ENCODE results near the gene SHISA6.

The SHISA6 gene

GRCh38 chr17:11548398-11548797 lies 307.4 kb downstream of the SHISA6 start:
- DNase-seq, result no peak

- DNase-seq, result no peak
These were observed 309.4 kb downstream of the SHISA6 start for GRCh38 chr17:11550431-11550830.

GRCh38 chr17:11551442-11551841 lies 310.4 kb downstream of the SHISA6 start:
- DNase-seq, result no peak

- DNase-seq, result no peak
These were observed 312.1 kb downstream of the SHISA6 start for GRCh38 chr17:11553135-11553534.

- no peak for DNase-seq
These were observed 313.0 kb downstream of the SHISA6 start for GRCh38 chr17:11554042-11554441.

- DNase-seq, result no peak
These were observed 313.5 kb downstream of the SHISA6 start for GRCh38 chr17:11554542-11554941.

GRCh38 chr17:11555530-11555929 lies 314.5 kb downstream of the SHISA6 start:
- no peak for DNase-seq

- no peak for DNase-seq
These were observed 316.9 kb downstream of the SHISA6 start for GRCh38 chr17:11557727-11558452.

GRCh38 chr17:11558681-11559234 lies 317.7 kb downstream of the SHISA6 start:
- DNase-seq, result no peak

- no peak for DNase-seq
These were observed 318.6 kb downstream of the SHISA6 start for GRCh38 chr17:11559601-11560000.

GRCh38 chr17:11561281-11561680 lies 320.3 kb downstream of the SHISA6 start:
- DNase-seq, result no peak

- DNase-seq, result no peak
These were observed 320.7 kb downstream of the SHISA6 start for GRCh38 chr17:11561702-11562101.

GRCh38 chr17:11564589-11565380 lies 323.8 kb downstream of the SHISA6 start:
- DNase-seq, result no peak

- no peak for DNase-seq
These were observed 324.6 kb downstream of the SHISA6 start for GRCh38 chr17:11565591-11565990.

- no peak for DNase-seq
These were observed 338.0 kb downstream of the SHISA6 start for GRCh38 chr17:11578998-11579397.

GRCh38 chr17:11580677-11581076 lies 339.7 kb downstream of the SHISA6 start:
- no peak for DNase-seq

- DNase-seq, result no peak
These were observed 341.2 kb downstream of the SHISA6 start for GRCh38 chr17:11582217-11582616.

- DNase-seq, result no peak
These were observed 342.4 kb downstream of the SHISA6 start for GRCh38 chr17:11583306-11583992.

GRCh38 chr17:11589716-11590115 lies 348.7 kb downstream of the SHISA6 start:
- no peak for DNase-seq

GRCh38 chr17:11598274-11599221 lies 357.5 kb downstream of the SHISA6 start, which contains the start of gene DNAH9:
TSS of gene DNAH9 (plus strand) at chr17:11598470. CDS start at chr17:11598499, 29 bp downstream.
- no peak for DNase-seq

- no peak for DNase-seq
These were observed 360.6 kb downstream of the SHISA6 start for GRCh38 chr17:11601661-11602060.

GRCh38 chr17:11608396-11608795 lies 367.4 kb downstream of the SHISA6 start:
- DNase-seq, result no peak
